DLD1 (cell line): Measurements from ENCODE around the gene TRAPPC4.

Experiments used
- in situ Hi-C: cut with HindIII; loops from 2 replicates; pipeline ENCODE4 v1.10.0; 2017; ENCODE audit warnings: low sequenced_read_pairs

The TRAPPC4 gene

GRCh38 chr11:119012629-119013170 lies 5.9 kb upstream of the TRAPPC4 start:
- in situ Hi-C loops = no loop called here

- in situ Hi-C loops = no loop called here
These were observed 4.2 kb upstream of the TRAPPC4 start for GRCh38 chr11:119014209-119014924.

DNA sequence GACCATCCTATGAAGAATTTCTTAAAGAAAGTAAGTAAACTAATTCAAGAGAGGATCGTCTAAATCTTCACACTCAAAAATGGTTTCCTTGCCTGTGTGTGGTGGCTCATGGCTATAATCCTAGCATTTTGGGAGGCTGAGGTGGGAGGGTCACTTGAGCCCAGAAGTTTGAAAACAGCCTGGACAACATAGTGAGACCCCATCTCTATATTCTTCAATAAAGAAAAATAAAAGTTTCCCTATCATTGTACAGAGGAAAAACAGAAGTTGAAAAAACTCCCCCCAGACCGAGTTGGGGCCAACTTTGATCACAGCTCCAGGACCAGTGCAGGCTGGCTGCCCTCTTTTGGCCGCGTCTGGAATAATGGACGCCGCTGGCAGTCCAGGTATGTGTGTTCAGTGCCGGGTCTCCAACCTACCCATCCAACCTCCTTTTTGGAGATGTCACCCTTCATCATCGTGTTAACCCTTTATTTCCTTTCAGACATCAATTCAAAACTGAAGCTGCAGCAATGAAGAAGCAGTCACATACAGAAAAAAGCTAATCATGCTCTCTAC lies 3.4 kb upstream of the TRAPPC4 start:
- in situ Hi-C loops = loop anchor here (5.0 kb wide), 1 partner anchor 87 kb away; the partner anchor contains the start of gene DPAGT1

DNA sequence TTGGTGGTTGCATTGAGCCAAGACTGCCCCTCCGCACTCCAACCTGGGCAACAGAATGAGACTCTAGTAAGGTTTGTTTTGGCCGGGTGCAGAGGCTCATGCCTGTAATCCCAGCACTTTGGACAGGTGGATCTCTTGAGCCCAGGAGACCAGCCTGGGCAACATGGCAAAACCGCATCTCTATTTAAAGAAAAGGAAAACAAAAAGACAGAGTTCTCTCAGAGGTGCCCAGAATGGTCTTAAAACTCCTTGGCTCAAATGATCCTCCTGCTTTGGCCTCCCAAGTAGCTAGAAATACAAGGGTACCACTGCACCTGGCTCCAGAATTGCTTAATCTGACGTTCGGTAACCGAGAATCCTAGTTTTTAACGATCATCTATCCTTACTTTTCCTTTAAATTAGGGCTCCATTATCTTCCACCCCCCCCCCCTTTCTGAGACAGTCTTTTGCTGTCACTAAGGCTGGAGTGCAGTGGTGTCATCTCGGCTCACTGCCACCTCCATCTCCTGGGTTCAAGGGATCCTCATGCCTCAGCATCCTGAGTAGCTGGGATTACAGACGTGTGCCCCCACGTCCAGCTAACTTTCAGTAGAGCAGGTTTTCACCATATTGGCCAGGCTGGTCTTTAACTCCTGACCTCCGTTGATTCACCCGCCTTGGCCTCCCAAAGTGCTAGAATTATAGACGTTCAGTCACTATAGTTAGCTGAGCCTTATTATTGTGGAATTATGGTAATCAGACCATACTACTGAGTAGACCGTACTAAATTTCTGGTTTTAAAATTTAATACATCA lies 2.2 kb upstream of the TRAPPC4 start:
- in situ Hi-C loops = loop anchor here (5.0 kb wide), 1 partner anchor 86 kb away; the partner anchor contains the start of gene DPAGT1

GRCh38 chr11:119017377-119017776 lies 1.2 kb upstream of the TRAPPC4 start:
- in situ Hi-C loops = loop anchor here (5.0 kb wide), 1 partner anchor 85 kb away; the partner anchor contains the start of gene DPAGT1

- in situ Hi-C loops = loop anchor here (5.0 kb wide), 1 partner anchor 82 kb away; the partner anchor contains the start of gene DPAGT1
These were observed 1.4 kb downstream of the TRAPPC4 start for GRCh38 chr11:119019996-119020395.

DNA sequence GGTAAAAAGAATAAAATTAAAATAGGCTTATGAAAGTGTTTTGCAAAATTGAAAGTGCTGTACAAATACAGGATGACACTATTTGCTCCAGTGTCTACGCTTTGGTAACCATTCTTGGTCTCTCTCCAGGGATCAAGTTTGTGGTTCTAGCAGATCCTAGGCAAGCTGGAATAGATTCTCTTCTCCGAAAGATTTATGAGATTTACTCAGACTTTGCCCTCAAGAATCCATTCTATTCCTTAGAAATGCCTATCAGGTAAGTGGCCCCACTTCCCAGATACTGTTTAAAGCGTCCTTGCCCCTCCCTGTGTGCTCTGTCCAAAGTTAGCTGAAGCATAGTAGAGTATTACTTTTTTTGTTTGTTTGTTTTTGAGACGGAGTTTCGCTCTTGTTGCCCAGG lies 3.1 kb downstream of the TRAPPC4 start:
- in situ Hi-C loops = no loop called here

- in situ Hi-C loops = no loop called here
These were observed 5.2 kb downstream of the TRAPPC4 start for GRCh38 chr11:119023741-119024140.

DNA sequence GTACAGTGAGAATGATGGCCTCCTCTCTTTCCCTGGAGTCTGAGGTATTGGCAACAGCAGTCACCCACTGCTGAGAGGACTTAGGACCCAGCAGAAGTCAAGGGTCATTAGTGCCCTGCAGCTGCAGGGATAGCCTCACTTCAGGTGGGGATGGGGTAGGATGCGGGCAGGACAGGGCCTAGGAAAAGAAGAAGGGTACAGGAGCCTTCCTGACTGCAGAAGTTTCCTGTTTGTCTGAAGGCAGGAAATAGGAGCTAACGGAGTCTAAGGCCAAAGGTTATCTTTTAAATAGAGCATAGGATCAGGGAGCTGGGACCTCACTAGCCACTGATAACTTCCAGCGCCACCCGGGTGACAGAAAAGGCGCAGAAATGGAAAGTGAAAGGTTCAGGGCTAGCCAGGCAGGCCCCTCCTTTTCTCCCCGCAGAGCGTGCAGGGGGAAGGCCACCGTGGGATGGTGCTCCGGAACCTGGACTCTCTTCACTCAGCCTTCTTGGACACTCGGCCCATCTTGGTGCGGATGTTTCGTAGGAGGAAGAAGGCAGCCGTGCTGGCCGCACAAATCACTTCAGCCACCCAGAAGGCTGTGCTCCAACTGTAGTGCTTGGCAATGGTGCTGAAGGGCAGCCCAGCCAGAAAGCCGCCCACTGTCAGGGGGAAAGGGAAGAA lies 6.0 kb downstream of the TRAPPC4 start:
- in situ Hi-C loops = no loop called here

DNA sequence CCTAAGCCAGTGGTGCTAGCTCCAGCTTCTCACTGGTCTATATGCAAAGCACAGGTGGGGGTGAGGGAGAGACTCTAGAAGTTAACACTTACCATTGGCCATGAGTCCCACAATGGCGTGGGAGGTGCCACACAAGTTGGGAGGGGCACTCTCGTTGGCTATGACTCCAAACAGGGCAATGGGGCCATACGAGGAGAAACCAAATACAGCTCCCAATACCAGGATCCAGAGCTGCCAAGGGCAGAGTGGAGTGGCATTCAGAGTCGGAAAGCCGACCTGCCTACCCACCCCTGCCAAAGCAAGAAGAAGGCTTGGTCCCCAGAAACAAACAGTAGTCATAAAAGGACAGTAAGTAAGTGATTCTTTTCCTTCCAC lies 6.5 kb downstream of the TRAPPC4 start:
- in situ Hi-C loops = no loop called here

DNA sequence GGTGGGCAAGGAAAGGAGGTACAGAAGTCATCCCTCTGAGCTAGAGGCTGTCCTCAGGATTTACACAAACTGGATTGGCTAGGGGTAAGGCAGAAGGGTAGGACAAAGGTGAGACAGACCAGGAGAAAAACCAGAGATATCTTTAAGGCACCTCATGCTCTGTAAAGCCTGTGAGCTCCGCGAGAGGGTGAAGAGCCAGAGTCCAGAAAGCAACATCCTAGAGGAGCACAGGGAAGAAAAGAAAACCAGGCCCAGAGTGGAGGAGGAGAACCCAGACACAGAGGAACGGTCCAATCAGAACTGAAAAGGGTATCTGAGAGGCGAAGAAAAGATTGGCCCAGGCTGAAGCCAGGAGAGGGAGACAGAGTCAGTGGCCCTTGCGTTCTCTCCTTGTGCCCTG lies 7.0 kb downstream of the TRAPPC4 start:
- in situ Hi-C loops = no loop called here

DNA sequence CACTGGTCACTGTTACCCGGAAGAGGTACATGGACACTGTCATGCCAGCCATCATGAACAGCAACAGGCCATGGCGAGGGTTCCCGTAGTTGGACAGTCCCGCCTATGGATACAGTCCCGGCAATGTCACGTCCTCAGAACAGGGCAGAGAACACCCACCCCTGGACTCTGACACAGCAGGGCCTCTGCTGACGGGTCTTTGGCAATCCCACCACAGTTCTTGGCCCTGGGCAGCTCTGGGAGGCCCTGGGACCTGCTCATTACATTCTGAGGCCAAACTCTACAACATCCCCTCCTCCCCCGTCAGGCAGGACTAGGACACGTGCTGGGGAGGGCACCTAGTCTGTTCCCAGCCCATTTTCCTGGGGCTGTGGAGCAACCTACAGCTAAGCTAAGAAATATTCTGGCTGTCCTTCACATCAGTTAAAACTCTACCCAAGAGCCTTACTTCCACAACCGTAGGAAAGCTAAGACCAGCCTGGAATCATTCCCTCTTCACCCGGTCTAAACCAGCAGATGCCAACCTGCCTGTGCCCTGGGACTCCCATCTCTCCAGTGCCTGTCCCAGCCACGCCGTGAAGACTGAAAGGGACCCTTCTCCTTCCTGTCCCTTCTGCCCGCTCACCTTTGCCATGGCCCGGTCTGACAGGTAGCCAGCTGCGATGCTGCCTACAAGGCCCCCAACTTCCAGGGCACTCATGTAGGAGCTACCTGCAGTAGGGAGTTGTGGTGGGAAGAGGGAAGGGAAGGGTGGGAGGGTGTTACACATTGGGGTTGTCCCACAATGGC lies 7.6 kb downstream of the TRAPPC4 start:
- in situ Hi-C loops = no loop called here

DNA sequence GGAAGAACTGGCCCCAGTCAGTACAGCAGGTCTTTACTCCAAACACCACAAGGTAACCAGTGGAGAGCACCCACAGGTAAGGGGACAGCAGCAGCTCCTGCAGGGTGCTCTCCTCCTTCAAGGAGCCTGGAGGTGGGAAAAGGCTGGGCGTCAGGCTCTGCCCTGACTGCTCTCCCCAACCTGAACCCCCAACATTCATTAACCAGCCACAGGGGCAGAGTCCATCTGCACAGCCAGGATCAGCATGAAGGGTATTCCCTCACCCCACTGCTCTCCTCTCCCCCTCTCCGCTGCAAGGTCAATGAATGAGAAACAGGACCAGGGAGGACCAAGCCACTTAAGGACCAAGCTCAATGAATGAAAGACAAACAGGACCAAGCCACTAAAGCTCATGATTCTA lies 8.4 kb downstream of the TRAPPC4 start:
- in situ Hi-C loops = no loop called here

DNA sequence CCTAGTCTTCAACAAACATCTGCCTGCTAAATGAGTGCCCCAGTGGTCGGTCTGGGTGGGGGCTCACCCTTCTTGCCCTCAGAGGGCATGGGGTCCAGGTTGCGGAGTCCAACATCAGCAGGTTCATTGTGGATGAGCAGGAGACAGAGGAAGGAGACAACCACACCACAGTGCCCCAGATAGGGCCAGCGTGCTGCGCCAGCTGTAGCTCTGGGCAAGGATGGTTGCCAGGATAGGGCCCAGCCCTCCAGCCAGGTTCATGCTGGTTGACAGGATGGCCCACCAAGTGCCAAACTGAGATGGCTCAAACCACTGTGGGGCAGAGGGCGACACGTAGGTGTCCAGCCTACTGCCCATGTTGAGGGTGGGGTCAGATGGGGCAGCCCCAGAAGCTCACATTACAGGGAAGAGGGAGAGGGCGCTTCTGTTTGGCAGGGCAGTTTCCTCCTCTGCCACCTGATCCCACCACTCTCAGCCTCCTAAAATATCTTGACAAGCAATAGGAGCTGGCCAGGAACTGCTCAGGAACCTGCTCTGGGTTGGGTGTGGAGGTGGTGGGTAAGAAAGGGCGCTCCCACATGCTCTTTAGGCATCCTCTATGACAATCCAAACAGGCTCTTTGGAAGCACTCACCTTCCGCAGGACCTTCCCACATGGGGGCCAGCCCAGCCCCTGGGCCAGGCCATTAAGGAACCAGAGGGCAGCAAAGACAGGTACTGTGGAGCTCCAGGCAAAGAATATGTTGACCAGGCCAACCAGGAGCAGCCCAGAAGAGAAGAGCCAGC lies 9.2 kb downstream of the TRAPPC4 start:
- in situ Hi-C loops = no loop called here

GRCh38 chr11:119028346-119029068 lies 9.9 kb downstream of the TRAPPC4 start:
- in situ Hi-C loops = no loop called here

DNA sequence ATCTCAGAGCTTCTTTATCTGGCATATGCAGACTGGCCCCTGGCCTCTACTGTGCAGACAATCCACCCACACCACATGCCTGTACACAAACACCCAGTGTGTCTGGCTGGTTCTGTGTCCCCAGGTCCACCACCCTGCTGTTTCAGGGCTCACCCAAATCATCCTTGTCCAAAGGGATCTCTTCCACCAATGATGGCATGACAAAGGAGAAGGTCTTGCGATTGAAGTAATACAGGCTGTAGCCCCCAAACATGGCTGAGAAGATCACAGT lies 10.4 kb downstream of the TRAPPC4 start:
- in situ Hi-C loops = no loop called here

GRCh38 chr11:119029340-119030028 lies 10.9 kb downstream of the TRAPPC4 start:
- in situ Hi-C loops = no loop called here

GRCh38 chr11:119030029-119030328 lies 11.4 kb downstream of the TRAPPC4 start:
- in situ Hi-C loops = no loop called here
